ENCODE data around the gene MTUS2. TPM values are rescaled to one million over a fixed set of nuclear protein-coding genes. Genes with fewer than 3 reads are reported as not detected.

MTUS2 gene
- total RNA-seq, 1 donor from 2014 or later = 0.06 TPM

DNA sequence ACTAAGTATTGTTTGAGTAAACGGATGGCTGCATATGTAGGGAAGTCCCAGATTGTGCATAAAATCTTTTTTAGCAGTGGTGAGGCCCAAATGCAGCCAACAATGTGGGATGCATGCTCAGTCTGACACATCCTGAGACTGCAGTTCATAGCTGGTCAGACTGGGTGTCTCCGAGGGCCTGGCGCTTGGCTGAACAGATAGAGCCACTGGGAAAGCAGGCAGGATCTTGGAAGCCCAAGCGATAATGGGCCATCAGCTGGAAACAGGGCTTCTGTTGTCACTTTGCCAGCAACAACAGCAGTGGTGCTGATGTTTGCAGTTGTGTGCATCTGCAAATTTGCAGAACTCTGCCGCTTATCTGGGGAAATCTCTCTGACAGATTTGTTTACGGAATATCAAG, 36.1 kb downstream of the MTUS2 start:
- DNase-seq (ENCODE audit: extremely low read depth, low read depth, low spot score) = no peak

DNA sequence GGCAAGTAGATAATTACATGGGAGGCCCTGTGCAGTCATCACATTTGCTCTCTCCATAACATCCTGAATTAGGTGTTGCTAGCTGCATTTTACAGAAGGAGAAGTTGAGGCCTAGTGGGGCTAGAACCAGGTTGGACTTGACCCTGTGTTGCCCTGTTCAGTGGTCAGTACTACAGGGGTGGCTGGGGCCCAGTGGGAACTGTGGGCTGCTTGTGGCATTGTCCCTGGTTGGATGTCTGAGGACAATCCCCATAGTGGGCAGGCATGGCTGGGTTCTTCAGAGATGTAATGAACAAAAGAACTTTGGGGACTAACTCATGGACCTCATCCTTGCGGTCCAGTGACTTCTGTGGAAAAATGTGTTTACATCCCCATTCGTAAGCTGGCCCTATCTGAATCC, 38.9 kb downstream of the MTUS2 start:
- DNase-seq (ENCODE audit: extremely low read depth, low read depth, low spot score) = no peak

DNA sequence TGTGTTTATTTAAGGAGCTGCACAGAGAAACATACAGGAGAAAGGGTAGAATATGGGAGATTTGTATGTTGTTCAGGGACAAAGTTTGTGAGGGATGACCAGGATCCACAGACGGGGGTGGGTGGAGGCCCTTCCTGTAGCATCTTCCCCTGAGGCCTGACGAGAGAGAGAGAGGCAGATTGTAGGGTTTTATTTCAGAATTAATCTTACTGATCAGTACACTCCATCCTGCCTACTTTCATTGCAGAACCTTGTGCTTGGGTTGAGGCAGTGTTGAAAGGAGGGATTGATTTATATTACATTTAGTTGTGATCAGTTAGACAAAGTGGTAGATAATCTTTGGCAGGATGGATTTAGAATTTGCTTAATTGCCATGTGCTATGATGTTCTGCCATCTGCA, 39.6 kb downstream of the MTUS2 start:
- DNase-seq (ENCODE audit: extremely low read depth, low read depth, low spot score) = no peak

DNA sequence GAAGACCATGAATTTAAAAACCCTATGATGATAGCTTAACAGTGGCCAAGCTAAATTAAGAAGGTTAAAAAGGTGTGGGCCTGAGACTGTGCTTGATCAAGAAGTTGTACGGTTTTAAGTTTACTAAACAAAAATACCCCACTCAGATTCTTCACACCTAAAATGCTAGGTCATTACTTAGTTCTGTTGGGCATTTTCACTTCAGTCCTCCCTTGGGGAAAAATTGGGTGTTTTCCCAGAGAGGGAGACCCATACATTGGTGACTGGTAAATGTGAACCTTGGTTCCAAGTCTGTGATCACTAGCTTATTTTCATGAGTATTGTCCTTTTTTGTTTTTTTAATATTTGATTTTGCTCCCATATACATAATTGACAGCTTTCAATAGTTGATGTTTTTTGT, 44.4 kb downstream of the MTUS2 start:
- no peak for DNase-seq (ENCODE audit: extremely low read depth, low read depth, low spot score)

DNA sequence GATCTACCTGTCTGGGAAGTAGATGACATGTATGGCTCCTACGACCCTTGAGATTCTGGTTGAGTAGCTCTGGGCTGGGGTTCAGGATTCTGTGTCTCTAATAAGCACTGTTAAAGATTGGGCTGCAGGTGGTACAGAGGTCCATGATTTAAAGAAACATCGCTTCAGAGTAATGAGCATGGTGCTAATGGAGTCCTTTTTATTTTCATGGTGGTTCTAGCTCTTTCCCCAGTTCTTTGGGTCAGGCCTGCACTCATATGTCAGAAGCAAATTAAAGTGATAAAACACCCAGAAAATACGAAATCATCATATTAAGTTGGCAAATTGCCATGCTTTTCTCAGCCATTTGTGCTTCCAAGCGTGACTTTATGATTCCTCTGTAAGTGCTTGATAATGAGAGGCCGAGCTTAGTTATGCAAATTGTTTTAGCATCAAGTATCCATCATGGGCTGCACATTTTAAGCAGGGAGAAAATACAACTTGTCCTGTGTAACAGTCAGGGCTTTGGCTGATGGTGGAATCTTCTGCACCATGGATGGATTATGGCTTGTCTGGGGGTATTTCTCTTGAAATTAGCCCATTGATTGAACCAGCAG, 45.1 kb downstream of the MTUS2 start:
- DNase-seq (ENCODE audit: extremely low read depth, low read depth, low spot score) = no peak

DNA sequence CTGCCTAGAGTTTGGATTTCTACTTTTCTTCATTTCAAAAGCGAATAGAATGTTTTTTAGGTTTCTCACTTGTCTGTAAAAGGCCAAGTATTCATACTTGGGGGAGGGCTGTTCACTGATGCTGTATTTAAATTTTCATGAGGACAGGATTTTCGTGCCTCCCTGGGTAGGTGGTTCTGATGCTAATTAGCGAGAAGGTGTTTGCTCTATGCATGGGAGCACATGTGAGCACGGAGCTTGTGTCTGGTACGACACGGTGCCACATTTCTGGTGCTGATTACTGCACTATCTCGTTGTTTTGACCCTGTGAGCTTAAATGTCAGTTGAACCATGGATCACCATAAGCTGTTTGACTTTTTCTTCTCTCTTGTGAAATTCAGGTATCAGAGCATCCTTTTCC, 45.8 kb downstream of the MTUS2 start:
- DNase-seq (ENCODE audit: extremely low read depth, low read depth, low spot score) = no peak

DNA sequence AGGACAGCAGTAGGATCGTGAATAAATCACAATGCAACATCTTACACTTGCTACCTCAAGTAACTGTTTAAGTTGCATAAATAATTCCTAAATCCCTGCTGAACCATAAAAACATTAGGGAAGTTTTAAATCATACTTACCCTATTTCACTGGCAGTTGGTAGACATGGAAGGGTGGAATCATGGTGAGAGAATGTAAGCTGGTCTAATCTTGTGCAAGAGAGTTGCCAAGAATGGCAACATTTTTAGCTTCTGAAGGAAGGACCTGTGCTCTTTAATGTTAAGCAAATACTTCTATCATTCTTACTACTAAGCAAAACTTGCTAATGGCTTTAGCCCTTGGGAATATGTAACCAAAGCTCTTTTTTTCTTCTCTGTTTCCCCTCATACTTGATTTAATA, 46.8 kb downstream of the MTUS2 start:
- DNase-seq (ENCODE audit: extremely low read depth, low read depth, low spot score) = no peak

DNA sequence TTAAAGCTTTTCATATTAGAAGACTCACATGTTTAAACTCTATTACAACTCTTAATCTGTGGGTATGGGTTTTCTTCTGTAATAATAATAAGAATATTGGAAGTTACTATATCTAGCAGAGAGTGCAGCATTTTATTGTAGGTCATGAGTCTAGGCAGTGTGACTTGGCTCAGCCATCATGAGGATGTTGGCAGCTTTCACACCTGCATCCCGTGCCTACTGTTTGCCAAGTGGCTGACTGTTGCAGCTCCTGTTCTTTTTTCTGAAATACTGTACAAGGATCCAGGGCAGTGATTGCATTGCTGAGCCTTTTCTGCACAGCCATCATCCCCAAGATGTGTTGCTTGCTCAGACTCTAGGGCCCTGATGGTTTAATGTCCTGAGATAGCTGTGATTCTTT, 47.4 kb downstream of the MTUS2 start:
- DNase-seq (ENCODE audit: extremely low read depth, low read depth, low spot score) = no peak

DNA sequence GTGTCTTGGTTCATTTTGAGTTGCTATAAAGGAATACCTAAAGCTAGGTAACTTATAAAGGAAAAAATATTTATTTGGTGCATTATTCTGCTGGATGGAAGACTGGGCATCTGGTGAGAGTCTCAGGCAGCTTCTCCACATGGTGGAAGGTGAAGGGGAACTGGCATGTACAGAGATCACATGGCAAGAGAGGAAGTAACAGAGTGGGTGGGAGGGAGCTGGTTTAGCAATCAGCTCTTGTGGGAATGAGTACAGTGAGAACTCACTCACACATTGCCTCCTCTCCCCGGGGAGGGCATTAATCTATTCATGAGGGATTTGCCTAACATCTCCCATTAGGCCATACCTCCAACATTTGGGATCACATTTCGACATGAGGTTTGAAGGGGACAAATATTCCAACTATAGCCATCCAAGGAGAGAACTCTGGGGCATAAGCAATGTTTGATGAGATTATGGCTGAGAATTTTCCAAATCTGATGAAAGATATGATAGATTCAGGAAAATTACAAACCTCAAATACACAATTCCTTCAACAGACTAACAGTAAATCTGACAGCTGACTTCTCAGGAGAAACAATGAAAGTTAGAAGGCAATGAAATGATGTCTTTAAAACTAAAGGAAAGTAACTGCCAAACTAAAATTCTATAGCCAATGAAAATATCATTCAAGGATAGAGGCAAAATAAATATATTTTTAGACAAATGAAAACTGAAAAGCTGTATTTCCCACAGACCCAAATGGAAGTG, 52.5 kb downstream of the MTUS2 start:
- no peak for DNase-seq (ENCODE audit: extremely low read depth, low read depth, low spot score)

DNA sequence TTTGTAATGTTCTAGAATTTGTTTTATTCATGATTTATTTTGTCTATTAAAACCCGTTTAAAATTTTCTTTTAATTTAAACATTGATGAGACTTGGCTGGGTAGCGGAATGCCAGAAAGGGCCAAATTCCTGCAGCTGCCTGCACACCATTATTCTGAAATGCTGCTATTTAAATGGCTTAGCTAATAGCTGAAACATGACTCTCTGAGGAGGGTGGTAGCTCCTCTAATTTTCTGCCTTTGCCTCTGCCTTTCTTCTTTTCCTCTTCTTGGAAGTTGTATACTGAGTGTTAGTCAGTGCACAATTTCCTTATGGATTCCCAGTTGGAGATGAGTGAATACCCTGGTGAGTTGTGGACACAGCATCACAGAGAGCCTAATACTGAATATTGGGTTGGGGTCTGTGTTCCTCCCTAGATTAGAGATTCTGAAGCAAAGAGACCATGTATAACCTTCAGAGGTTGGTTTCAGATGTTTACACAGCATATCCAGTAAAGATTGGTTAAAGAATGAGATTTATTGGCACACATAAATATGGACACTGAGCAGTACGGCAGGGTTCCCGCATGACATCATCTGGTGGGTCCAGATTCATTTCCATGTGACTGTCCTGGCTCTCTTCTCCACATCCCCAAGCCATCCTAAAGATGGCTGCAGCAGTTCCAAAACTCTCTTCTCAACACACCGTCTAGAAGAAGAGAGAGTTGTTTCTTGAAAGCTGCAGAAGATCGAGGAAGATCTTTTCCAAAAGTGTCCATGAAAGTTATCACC, 55.9 kb downstream of the MTUS2 start:
- DNase-seq (ENCODE audit: extremely low read depth, low read depth, low spot score) = no peak

DNA sequence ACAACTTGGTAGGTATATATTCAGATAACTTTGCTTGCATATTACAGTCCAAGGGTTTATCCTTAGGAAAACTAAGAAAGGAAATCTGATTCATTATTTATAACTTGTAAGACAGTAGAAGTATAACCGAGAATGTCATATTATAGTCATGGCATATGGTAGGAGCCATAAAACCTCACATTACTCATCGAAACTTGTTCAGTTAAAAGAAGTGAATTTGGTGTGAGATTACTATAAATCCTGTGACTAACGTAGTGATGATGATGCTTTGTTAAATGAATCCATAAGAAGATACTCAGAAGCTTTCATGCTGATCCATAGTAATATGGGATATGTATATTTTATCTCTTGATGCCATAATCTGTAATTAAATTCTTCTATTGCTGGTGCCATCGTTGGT, 57.3 kb downstream of the MTUS2 start:
- DNase-seq (ENCODE audit: extremely low read depth, low read depth, low spot score) = no peak

DNA sequence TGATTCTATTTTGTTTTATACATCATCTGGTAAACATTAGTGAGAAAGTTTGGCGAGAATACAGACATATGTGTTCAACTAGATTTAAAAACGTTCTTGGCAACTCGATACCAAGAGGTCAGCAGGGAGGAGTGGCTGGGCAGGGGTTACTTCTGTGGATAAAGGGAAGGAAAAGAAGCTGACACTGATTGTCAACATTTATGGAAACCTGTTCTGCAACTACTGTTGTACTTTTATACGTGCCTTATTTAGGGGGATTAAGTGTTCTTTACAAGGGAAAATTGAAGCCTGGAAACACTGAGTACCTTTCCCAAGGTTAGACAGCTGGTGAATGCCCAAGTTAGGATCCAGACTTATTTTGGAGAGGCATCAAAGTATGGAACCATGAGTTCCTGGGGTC, 65.0 kb downstream of the MTUS2 start:
- no peak for DNase-seq (ENCODE audit: extremely low read depth, low read depth, low spot score)

DNA sequence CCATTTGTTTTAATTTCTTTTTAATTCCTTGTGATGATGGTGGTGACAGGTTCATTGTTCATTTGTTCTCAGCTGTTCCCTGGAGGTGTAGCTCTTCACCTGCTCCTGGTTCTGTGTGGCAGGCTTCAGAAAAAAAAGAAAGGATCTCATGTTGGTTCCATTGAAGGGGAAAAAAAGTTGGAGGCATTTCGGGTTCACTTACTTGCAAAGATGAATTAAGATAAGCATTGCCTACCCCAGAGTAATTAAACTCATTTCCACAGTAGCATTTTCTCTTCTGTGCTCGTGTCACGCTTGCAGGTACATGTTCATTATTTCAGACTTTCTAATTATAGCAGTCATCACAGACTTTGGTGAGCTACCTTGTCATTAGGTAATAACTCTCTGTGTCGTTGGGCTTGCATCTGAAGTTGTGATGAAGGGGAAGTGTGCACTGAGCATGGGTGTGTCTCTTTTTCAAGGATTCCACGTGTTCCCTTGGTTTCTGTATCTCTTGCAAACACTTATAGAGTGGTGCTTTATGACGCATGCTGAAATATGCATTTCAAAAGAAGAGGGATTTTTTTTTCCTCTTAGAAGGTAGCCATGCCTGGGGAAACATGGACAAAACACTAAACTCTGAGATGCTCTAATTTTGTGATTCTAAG, 69.1 kb downstream of the MTUS2 start:
- DNase-seq (ENCODE audit: extremely low read depth, low read depth, low spot score) = no peak

DNA sequence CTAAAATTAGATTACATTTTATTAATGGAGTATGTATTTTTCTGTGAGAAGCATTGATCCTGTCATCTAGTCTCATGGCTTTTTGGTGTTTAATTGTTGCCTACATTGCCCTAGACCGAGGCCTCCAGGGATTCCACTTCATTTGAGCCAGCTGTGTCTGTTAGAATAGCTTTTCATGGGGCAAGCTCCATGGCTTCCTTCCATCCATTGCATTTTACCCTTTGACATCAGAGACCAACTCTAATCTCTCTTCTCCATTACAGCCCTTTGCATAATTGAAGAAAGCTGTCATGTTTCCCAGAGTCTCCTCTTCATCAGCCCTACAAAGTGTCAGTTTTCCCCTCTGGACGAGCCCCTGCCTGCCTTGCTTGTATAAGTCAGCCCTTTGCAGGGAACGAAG, 70.6 kb downstream of the MTUS2 start:
- no peak for DNase-seq (ENCODE audit: extremely low read depth, low read depth, low spot score)

DNA sequence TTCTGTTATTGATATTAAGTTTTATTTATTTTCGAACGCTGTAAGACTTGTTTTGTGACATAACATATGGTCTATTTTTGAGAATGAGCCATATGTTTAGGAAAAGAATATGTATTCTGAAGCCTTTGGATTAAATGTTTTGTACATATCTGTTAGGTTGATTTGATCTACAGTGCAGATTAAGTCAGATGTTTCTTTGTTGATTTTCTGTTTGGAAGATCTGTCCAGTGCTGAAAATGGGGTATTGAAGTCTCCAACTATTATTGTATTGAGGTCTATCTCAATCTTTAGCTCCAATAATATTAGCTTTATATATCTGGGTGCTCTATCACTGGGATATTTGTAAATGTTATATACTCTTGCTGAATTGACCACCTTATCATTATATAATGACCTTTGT, 97.9 kb downstream of the MTUS2 start:
- DNase-seq (ENCODE audit: extremely low read depth, low read depth, low spot score) = no peak

DNA sequence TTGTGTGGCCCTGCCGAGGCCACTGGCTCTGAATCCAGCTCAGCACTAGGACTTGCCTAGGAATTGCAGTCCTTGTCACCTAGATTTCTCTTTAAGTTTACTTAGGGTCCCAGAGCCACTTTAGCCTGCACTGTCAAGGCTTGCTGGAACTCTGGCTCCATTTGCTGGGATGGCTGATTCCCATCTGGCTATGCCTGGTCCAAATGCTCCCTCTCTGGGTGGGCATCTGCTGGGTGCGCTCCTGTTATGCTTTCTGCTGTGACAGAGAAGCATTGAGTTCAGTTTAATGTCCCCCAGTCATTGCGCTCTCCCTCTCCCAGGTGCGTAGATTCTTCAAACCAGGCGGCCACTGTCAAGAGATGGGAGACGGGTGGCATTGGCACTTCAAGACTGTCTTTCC, 102.2 kb downstream of the MTUS2 start:
- no peak for DNase-seq (ENCODE audit: extremely low read depth, low read depth, low spot score)

DNA sequence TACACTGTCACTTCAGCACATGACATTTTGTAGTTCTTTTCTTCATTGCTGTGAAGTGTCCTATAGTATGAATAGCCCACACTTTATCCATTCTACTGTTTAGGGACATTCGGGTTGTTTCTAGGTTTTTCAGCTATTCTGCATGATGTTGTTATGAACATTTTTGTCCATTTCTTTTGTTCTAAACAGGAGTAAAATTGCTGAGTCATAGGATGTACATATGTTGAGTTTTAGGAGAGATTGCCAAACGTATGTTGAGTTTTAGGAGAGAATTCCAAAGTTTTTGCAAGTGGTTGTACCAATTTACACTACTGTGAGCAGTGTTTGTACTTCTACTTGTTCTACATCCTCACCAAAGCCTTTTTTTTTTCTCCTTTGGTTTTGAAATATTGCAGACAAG, 115.0 kb downstream of the MTUS2 start:
- DNase-seq (ENCODE audit: extremely low read depth, low read depth, low spot score) = no peak

DNA sequence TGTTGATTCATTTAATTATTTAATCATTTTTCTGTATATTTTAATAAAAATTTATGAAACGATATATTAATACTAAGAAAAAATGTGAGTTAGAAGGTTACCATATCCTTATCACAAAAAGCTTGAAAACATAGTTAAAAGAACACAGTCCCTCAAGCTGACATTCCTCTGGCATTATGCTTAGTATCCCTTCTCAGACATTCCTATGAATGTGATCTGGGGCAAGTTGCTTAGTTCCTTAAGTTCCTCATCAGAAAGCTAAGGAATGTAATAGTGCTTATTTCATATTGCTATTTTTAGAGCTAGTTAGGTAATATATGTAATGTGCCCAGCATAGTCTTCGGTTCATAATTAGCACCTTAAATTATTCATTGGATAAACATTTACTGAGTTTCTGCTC, 122.8 kb downstream of the MTUS2 start:
- DNase-seq (ENCODE audit: extremely low read depth, low read depth, low spot score) = no peak

DNA sequence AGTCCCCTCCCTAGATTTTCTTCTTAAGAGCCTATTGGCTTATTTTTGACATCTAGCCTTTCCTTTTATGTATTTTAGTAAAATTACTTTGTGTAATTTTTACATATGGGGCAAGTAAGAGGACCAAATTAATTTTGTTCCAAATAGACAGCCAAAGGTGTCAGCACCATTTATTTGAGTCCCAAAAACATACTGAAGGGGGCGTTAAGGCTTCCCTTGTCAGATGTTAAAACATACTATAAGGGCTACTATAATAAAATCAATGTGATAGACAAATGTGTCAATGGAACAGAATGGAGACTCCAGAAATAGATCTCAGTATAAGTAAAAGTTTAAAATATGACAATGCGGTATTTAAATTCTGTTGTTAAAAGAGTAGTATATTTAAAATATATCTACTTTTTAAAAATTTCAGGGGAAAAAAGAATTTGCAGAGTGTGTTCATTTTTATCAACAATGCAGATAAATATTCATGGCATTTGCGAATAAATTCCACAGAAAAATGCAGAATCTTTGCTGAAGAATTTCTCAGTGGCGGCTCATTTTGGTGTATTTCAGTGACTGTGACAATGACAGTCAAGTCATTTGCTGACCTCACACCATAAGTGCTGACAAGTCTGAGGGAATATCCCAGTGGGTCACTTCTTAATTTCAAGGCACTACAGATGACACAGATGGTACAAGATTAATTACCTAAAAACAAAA, 133.7 kb downstream of the MTUS2 start:
- no peak for DNase-seq (ENCODE audit: extremely low read depth, low read depth, low spot score)

DNA sequence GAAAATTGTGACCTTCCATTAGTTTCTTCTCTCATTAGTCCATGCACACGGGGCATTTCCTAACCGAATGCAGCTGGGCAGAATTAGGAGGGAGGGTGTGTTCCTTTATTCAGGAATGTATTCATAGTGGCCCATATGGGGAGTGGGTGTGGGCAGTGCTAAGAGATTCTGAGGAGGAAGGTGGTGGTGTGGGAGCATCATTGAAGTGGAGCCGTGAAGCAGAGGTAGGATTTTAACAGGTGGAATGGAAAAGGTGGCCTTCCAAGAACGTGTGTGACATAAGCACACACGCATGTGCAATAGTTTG, 134.2 kb downstream of the MTUS2 start:
- no peak for DNase-seq (ENCODE audit: extremely low read depth, low read depth, low spot score)

DNA sequence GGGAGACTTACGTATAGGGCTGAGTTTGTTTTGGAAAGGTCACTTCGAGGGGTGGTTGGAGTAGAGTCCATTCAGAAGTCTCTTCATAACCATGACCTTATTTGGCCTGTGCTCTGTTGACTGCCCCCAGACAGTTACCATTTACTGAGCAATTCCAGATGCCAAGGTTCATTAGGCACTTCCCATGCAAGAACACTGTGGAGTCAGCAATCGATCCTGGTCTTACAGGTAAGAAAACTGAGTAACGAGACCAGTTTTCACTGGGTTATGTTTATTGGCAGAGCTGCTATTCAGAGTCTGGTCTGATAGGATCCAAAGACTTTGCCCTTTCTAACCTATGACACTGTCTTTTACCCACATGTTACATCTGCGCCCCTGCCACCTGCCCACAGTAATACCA, 134.7 kb downstream of the MTUS2 start:
- no peak for DNase-seq (ENCODE audit: extremely low read depth, low read depth, low spot score)
